Activated CD8-positive, alpha-beta memory T cell treated with anti-CD3 and anti-CD28 coated beads, Interleukin-2, amount 50 U/mL, for 24 hours (primary cell): ENCODE data around the gene PLEK2.
"Not testable (repeated sequence)": the region's sequence is repeated elsewhere in the genome, so short reads cannot be mapped to it uniquely, and the experiment has no call there.

Experiments used
- DNase-seq: peaks from one replicate; pipeline ENCODE4 v3.0.0-alpha.2; 2020; ENCODE audit errors: extremely low read depth

The PLEK2 gene, protein sequence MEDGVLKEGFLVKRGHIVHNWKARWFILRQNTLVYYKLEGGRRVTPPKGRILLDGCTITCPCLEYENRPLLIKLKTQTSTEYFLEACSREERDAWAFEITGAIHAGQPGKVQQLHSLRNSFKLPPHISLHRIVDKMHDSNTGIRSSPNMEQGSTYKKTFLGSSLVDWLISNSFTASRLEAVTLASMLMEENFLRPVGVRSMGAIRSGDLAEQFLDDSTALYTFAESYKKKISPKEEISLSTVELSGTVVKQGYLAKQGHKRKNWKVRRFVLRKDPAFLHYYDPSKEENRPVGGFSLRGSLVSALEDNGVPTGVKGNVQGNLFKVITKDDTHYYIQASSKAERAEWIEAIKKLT

DNA sequence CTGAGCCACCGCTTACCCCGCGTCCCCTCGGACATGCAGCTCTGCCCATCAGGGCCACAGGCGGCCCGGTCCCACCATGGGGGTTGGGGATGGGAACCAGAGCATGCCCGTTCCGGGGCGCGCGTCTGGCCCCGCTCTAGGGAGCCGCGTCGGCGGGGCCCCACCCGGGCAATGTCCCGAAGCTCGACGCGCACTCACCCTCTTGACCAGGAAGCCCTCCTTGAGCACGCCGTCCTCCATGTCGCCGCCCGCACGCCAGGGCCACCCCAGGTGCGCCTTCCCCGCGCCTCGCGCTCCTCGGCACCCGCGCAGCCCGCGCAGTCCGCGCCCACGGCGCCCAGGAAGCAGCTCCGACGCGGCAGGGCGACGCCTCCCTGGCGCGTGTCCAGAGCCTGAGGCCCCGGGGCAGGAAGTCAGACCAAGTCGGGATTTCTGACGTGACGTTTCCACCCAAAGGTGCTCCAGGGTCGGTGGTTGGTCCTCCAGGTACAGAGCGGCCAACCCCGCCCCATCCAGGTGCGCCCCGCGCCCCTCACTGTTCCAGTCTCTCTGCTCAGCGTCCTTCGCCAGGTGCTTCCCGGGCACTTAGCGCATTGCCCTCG, at the start of gene PLEK2:
TSS of gene PLEK2 (minus strand) at position 346 of the 602 bp plus-strand sequence. CDS start at position 240, 106 bp downstream.
- DNase-seq = no peak

DNA sequence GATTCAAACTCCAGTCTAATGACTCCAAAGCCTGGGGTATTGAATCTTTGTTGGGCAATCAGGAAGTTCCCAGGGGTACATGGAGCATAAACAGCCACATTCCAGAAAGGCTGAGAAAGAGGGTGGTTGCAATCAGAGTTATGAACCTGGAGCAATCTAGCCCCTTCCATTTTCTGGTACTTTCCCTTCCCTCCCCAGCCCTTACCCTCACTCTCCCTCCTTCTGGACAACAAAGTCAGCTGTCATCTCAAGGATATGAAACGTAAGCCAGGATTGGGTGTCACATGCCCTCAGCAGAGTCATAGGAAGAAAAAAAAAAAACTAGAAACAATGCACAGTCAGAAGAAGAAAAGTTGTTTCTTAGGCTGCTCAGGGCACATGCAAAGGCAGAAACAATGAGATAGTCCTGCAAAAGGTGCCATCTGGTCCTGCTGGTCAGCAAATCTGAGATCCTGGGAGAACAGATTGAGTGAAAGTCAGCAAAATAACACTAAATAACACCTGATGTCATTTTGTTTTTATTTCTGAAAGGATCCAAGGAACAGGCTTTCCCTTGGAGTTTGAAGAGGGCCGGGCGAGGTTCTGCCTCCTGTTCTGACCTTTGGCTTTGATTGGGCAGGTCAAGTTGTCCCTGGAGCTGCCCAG, 49.5 kb upstream of the PLEK2 start:
- no peak for DNase-seq

DNA sequence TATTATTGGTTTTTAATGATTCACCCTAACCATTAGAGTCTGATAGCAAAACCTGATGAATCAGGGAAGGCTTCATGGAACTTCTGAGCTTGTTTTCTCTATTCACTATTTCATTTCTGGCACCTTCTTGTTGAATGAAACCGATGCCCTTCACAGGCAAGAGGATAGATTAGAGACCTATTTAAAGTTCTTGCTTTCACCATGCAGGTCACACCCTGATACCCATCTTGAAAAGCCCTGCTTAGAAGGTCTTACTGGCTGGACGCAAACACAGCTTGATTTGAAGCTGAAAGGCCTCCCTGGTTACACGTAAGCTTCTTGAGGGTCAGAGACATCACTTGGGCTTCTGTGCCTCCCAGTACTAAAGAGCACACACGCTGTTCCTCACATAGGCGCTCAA, 47.4 kb upstream of the PLEK2 start:
- no peak for DNase-seq

DNA sequence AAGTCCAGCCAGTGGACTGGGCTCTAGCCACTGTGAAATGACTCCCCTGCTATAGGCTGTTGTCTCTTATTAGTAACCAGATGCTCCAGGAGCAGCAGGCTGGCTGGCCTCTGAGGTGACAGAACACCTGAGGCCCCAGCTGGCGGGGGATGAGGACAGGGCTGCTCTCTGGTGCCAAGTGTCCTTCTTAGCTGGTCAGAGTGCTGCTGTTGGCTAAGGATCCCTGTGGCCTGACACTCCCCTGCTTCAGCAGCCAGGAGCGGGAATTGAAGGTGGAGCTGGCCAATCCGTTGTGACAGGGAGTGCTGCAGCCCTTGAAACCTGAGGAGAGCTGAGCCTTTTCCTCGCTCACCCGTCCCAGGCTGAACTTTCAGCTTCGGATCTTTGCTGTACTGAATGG, 45.8 kb upstream of the PLEK2 start:
- DNase-seq = no peak

DNA sequence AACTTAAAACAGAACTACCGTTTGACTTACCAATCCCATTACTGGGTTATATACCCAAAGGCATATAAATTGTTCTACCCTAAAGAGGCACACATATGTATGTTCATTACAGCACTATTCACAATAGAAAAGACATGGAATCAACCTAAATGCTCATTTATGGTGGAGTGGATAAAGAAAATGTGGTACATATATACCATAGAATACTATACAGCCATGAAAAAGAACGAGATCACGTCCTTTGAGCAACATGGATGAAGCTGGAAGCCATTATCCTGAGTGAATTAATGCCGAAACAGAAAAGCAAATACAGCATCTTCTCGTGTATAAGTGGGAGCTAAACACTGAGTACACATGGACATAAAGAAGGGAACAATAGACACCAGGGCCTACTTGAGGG, 44.8 kb upstream of the PLEK2 start:
- no peak for DNase-seq

DNA sequence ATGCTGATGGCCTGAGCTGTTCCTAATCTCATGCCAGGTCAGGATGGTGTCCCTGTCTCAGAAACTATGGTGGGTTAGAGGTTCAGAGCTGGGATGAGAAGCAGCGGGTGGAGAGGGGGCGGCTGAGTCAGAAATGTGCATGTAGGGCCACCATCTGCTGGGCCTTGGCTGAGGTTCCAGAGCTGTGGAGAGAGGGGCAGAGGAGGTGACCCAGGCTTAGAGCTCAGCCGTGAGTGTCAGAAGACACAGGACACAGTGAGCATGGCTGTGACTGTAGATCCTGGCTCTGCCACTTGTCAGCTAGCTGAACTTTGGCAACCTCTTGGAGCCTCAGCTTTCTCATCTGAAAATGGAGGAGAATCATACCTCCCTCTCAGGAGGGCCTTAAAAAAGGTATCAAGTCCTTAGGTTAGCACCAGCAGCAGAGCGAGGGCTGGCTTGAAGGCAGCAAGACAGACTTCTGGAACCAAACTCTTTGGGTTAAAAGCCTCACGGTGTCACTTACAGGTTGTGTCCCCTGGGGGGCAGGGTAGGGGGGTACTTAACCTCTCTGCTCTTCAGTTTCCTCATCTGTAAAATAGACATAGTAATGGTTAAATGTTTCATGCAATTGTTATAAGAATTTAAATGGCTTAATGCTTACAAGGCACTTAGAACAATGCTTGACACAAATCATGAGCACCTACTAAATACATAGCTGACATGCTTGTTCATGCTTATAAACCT, 41.8 kb upstream of the PLEK2 start:
- DNase-seq = no peak

DNA sequence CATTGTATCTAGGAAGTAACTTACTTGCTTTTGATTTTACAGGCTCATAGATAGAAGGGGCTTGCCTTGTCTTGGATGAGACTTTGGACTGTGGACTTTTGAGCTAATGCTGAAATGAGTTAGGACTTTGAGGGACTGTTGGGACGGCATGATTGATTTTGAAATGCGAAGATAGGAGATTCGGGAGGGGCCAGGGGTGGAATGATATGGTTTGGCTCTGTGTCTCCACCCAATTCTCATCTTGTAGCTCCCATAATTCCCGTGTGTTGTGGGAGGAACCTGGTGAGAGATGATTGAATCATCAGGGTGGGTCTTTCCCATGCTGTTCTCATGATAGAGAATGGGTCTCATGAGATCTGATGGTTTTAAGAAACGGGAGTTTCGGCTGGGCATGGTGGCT, 39.7 kb upstream of the PLEK2 start:
- not testable (repeated sequence) for DNase-seq

DNA sequence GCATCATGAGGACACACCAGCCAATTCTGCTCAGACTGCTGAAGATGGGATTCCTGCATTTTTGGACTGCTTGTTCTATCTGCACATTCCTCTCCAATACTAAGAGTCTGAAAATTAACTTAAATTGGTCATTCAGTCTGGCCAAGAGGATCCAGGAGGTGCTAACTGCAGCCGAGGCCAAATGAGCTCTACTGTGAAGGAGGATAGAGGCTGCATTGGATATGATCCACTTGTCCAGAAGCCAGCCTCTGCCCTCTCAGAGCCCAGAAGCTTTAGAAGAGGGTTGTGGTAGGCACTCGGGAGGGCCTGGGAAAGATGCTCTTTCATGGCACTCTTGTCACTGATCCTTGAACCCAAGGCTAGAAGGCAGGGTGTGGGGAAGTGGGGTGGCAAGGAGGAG, 37.1 kb upstream of the PLEK2 start:
- no peak for DNase-seq

DNA sequence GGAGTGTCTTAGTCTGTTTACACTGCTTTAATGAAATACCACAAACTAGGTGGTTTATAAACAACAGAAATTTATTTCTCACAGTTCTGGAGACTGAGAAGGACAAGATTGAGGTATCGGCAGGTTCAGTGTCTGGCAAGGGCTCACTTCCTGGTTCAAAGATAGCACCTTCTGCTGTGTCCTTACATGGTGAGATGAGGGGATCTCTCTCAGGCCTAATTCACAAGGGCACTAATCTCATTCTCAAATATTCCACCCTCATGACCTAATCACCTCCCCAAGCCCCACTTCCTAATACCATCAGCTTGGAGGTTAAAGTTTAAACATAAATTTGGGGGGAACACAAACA, 35.0 kb upstream of the PLEK2 start:
- DNase-seq = no peak

DNA sequence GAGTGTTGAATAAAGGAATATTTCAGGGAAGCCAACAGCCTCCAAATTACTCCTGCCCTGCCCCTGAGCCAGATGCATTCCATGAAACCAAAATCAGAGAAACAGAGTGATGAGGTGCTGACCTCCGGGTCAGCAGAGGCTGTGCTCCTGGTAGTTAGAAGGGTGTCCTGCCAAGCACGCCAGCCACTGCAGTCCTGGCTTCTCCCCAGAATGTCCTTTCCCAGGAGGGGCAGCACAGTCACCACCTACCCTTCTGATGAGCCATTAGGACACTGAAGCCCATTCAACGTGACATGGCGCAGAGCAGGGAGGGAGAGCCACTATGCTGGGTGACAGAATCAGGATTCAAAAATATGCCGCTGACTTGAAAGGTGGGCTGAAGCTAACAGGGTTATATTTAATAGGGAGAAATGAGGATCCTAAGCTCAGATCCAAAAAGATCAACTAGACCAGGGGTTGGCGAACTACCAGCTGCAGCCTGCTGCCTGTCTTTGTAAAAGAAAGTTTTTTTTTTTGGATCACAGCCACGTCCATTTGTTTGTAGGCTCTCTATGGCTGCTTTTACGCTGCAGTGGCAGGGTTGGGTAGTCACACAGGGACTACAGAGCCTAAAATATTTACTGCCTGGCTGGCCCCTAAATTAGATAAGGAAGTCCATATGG, 34.5 kb upstream of the PLEK2 start:
- DNase-seq = no peak

DNA sequence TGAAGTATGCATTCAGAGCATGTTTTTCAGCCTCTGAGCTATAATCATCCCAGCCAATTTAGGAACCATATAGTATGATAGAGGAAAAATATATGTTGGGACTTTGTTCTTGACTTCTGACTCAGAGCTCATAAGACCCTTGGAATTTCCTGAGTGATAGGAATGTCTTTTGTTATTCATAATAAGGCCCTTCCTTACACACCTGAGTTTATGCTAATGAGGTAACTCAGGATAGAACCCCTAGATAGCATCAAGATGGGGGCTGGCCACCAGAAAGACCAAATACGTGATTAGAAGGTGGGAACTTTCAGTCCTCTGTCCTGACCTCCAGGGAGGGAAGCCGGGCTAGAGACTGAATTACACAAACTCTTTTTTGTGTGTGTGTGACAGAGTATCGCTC, 32.4 kb upstream of the PLEK2 start:
- no peak for DNase-seq

DNA sequence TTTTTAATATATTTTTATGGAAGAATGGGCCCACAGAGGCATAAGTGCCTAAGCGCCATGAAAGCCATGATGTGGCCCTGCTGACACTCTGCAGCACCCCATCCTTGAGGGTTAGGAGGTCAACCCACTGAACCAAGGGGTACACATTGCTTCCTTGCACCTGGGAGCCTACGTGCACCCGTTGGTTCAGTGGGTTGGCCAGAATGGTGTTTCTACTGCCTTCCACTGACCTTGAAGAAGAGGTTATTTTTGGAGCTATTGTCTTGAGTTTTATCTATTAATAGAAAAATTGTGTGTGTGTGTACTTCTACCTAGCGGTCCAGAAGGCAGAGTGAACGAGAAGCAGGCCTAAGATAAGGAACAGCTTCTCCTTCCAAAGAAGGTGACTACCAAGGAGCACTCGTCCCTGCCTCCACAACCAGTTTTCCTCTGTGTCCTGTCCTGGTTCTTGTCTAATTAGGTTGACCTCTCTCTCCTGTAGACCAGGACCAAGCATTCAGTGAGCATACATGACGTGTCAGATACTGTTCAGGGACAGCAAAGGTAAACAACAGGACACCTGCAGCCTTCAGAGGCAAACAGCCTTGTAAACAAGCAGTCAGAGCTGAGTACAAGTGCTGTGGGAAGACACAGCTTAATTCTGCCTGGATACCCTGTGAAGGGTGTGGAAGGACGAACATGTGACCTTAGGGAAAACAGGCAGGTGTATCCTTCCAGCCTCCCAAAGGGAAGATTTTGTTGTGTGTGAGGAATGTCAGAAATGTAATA, 30.4 kb upstream of the PLEK2 start:
- no peak for DNase-seq

DNA sequence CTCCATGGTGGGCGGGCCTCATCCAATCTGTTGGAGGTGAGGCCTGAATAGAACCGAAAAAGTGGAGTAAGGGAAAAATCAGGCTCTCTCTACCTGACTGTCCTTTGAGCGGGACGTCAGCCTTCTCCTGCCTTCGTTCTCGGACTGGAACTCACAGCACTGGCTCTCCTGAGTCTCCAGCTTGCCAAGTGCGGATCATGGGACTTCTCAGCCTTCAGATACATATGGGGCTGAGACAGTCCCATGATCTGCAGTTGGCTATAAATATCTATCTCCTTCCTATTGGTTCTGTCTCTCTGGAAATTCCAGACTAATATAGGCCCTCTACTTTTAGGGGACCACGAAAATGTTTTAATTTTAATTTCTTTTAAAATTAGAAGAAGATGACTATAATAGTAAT, 29.7 kb upstream of the PLEK2 start:
- DNase-seq = no peak

DNA sequence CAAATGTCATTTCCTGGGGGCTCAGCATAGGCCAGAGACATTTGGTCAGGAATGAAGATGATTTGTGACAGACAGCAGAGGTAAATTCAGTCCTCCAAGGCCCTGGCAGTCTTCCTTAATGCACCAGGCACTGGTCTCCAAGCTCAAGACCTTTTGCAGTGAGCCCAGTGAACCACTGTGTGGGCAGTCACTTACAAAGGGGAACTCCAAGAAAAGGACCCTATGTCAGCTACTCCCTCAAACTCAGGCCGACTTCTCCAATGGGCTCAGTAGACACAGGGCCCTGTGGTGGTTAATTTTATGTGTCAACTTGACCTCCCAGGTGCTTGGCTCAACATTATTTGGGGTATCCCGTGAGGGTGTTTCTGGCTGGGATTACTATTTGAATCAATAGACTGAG, 29.3 kb upstream of the PLEK2 start:
- no peak for DNase-seq

DNA sequence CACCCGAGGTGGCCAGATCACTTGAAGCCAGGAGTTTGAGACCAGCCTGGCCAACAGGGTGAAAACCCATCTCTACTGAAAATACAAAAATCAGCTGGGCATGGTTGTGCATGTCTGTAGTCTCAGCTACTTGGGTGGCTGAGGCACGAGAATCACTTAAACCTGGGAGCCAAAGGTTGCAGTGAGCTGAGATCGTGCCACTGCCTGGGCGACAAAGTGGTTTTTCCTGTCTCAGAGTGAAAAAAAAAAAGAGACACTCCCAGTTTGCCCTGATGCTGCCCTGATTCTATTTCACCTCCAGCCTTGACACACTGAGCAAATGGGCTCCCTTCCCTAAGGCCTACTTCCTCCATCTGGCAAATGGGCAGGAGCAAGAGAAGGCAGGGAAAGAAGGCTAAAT, 28.5 kb upstream of the PLEK2 start:
- DNase-seq = no peak

DNA sequence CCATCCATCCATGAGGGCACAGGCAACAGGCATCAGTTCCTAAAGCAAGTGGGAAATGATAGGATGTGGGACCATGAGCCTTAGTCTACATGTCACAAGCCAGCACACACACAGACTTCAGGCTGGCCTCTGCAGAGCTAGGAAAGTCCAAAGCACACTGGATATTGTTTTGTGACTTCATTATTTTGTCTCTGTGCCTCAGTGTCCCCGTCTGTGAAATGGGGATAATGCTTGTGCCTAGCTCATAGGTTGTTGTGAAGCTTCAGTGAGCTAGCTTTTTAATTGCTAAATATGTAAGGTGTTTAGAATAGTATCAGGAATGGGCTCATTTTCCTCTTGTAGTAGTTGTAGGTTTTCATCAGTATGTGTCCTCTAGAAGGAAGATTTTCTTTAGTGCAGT, 27.0 kb upstream of the PLEK2 start:
- DNase-seq = no peak

DNA sequence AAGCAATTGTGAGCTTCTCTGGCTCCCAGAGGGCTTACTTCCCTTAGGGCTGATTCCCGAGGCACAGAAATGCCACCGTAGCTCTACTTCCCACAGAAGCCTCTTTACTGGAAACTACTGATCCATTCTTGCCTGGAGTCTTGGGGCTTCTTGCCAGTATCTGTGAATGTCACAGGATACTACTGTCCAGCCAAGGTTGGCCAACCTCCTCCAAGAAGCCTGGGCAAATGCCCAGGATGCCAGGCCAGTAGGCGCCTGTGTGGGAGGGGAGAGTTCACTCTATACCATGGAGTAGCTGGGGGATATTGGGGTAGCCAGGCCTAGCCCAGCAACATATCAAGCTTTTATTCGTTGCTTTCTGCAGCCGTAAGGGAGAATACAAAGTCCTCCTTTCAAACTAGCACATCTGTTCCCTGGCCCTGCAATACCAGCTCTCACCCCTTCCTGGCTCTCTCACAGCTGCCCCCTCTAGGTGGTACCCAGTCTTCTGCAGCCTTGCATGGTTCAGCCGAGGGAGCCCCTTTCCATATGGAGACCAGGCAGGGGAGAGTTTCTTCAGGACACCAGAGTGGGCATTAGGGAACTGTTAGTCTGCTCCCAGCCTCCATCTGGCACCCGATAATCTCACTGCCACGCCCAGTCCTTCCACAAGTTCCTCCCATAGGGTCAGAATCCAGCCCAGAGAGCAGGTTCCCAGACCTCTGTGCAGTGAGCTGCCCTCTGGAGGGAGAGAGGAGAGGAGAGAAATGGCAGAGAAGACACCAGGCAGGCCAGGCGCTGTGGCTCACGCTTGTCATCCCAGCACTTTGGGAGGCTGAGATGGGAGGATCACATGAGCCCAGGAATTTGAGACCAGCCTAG, 24.3 kb upstream of the PLEK2 start:
- DNase-seq = no peak

DNA sequence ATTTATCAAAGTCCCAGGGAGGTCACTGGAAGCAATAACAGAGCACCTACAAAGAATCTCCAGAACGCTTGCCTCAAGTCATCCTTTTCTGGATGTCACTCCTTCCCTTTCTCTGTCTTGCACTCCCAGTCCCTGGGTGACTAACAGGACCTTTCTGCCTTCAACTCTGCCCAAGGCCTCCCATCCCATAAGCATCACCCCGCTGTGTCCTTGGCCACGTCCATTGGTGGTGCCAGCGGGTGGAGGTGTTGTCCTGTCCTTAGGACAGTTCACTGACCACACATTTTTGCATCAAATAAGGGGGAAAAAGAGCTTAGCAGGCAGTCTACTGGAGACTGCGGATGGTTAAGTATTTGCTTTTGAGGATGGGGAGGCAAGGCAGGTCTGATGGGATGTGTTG, 23.6 kb upstream of the PLEK2 start:
- no peak for DNase-seq

DNA sequence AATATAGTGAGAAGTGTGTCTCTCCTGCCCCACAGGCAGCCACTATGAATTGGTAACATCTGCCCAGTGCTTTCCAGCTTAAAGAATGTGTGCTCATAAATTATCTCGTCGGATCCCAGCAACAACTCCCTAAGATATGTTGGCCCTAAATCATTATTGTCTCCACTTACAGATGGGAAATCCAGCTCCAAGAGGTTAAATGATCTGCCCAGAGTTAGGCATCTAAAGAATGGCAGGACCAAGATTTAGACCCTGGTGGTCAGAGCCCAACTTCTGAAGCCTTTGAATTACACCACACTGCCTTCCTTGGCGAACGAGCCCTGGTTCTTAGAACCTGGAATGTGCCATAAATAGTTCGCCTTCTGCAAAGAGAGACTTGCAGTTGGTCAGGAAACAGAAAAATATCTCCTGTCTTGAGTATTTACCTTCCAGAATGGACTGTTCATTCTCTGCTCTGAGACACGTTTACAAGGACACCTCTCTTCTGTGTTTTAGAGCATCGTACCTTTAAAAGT, 20.1 kb upstream of the PLEK2 start:
- DNase-seq = no peak

DNA sequence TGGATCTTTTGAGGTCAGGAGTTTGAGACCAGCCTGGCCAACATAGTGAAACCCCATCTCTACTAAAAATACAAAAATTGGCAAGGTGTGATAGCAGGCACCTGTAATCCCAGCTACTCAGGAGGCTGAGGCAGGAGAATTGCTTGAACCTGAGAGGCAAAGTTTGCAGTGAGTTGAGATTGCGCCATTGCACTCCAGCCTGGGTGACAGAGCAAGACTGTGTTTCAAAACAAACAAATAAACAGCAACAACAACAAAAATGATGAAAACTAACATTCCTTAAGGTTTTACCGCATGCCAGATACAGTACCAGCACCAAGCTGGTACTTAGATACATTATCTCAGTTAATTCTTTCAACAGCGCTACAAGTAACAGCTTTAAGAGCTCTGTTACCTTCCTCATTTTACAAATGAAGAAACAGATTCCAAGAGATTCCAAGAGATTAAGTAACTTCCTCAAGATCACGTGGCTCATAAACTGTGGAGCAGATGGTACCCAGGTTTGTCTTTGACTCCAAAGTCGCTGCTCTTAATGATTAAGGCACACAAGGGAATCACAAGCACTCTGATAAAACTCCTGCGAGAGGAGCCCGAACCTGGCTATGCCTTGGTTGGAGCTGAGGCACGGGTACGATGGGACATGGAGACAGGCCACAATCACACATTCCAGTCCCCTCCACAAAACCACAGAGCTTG, 17.7 kb upstream of the PLEK2 start:
- no peak for DNase-seq
